Ramos (cell line): ENCODE measurements around the gene LGALS16.
"Not testable (repeated sequence)": the region's sequence is repeated elsewhere in the genome, so short reads cannot be mapped to it uniquely, and the experiment has no call there.

ENCODE experiments used
- in situ Hi-C: fragments of 300-500 bp; cut with MboI; formaldehyde crosslinking; loops from one replicate; pipeline ENCODE4 v1.14.3; 2022; ENCODE audit warnings: low sequenced_read_pairs; ENCODE audit not compliant: unreplicated experiment

The LGALS16 gene

GRCh38 chr19:39676004-39676403, 20.3 kb downstream of the LGALS16 start:
- in situ Hi-C loops = no loop called here

GRCh38 chr19:39677961-39678889, 22.5 kb downstream of the LGALS16 start:
- in situ Hi-C loops = no loop called here

- in situ Hi-C loops = no loop called here
Observed at GRCh38 chr19:39679056-39679790, 23.5 kb downstream of the LGALS16 start.

GRCh38 chr19:39679791-39680168, 24.1 kb downstream of the LGALS16 start:
- in situ Hi-C loops = no loop called here

DNA sequence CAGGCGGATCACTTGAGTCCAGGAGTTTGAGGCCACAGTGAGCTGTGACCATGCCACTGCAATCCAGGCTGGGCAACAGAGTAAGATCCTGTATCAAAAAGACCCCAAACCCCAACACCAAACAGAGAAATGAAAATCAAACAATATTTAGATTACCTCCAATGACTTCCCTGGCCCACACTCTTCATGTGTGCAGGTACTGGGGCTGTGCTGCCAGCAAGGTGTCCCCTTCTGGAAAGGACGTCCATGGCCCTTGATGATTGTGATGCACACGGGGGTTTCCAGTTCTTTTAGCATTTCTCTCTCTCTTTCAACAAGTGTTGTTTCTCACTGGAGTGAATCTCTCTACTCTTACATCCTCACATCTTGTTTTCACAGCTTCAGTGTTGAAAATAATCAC, 24.9 kb downstream of the LGALS16 start:
- in situ Hi-C loops = no loop called here

- in situ Hi-C loops = no loop called here
Observed at GRCh38 chr19:39681416-39681815, 25.7 kb downstream of the LGALS16 start.

DNA sequence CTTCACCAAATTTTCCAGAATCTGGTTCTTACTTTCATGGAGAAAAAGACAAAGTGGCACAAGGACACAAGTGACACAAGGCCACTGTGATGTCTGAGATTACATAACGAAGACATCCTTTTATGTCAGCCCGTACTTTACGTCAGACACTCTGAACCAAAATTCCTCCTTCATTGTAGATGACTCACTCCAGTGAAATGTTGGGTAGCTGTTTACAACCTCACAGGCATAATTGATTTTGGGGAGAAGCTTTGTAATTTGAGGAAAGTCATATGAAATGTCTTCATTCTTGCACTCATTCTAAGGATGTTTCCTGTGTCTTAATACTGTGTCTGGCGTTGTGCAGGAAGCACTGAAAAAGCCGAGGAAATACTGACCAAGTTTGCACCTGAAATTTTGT, 28.6 kb downstream of the LGALS16 start:
- in situ Hi-C loops = no loop called here

- in situ Hi-C loops = no loop called here
Observed at GRCh38 chr19:39686739-39687138, 31.0 kb downstream of the LGALS16 start.

GRCh38 chr19:39688637-39689036, 32.9 kb downstream of the LGALS16 start:
- in situ Hi-C loops = not testable (repeated sequence)

- in situ Hi-C loops = no loop called here
Observed at GRCh38 chr19:39692166-39692565, 36.5 kb downstream of the LGALS16 start.

DNA sequence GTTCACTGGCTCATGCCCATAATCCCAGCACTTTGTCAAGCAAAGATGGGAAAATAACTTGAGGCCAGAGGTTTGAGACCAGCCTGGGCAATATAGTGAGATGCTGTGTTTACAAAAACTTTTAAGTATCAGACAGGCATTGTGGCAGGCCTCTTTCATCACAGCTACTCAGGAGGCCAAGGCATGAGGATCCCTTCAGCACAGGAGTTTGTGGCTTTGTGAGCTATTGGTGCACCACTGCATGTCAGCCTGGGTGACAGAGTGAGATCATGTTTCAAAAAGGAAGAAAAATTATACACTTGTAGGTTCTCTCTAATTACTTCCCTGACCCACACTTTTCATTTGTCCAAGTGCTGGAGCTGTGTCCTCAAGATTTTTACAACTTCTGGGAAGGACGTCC, 37.1 kb downstream of the LGALS16 start:
- in situ Hi-C loops = no loop called here

DNA sequence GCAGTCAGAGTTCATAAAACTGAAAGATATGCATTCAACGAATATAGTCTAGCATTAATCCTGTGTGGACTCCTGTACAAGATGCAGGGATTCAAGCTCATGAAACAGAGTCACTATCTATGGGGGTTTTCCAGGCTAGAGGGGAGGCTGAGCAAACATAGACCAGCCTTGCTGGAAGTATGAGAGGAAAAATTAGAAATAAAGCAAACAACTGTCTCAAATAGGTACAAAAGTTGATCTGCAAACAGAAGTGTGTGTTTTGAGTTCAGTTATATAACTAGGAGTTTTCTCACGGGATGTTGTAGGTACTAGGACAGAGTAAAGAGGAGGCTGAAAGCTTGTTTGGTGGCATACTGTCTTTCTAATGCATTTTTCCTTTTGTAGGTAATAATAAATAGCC, 40.0 kb downstream of the LGALS16 start:
- in situ Hi-C loops = no loop called here

GRCh38 chr19:39696387-39696786, 40.7 kb downstream of the LGALS16 start:
- in situ Hi-C loops = no loop called here

GRCh38 chr19:39698535-39698934, 42.8 kb downstream of the LGALS16 start:
- in situ Hi-C loops = no loop called here

- in situ Hi-C loops = no loop called here
Observed at GRCh38 chr19:39701291-39701690, 45.6 kb downstream of the LGALS16 start.

- in situ Hi-C loops = no loop called here
Observed at GRCh38 chr19:39704181-39705044, 48.7 kb downstream of the LGALS16 start, which contains the start of gene LGALS14. Gene LGALS14, plus strand, starts transcription at chr19:39704481. Its CDS starts 48 bp downstream, at chr19:39704529.

DNA sequence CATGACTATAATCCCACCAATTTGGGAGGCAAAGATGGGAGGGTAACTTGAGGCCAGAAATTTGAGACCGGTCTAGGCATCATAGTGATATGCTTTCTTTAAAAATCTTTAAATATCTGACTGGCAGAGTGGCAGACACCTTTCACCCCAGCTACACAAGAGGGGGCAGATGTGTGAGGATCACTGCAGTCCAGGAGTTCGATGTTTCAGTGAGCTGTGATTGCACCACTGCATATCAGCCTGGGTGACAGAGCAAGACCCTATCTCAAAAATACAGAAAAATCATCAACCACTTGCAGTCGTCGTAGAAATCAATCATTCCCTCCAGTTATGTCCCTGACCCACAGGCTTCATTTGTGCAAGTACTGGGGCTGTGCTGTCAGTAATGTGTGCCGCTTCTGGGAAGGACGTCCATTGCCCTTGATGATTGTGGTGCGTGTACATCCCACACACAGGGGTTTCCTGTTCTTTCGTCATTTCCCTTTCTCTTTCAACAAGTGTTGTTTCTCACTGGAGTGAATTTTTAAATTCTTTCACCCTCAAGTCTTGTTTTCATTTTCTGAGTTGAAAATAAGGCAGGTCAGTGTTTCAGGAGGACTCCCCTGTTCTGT, 50.0 kb downstream of the LGALS16 start:
- in situ Hi-C loops = no loop called here

- in situ Hi-C loops = no loop called here
Observed at GRCh38 chr19:39708594-39708993, 52.9 kb downstream of the LGALS16 start.

DNA sequence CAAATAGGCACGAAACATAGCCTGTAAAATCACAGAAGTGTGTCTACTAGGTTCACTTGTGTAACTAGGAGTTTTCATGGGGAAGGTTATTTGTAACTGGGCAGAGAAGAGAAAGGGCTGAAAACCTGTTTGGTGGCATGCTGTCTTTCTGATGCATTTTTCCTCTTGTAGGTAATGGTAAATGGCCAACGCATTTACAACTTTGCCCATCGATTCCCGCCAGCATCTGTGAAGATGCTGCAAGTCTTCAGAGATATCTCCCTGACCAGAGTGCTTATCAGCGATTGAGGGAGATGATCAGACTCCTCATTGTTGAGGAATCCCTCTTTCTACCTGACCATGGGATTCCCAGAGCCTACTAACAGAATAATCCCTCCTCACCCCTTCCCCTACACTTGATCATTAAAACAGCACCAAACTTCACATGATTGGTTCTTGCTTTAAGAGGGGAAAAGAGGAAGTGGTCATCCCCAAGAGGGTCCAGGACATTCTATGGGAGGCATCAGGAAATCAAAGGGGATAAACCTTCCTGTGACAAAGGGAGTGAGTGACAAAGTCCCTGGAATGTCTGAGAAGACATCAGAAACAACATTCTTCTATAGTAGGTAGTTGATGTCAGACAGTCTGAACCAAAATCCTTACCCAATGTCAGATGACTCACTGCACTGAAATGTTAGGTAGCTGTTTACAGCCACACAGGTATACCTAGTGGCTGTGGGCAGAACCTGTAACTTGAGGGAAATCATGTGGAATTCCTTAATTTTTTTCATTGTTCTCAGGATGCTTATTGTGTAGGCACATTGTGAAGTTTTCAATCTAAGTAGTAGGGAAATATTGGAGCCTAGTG, 53.5 kb downstream of the LGALS16 start:
- in situ Hi-C loops = no loop called here
